NCI-H1105 treated with DMSO at 0.1 percent for 48 hours (cell line): ENCODE results near the gene GJA4.
"Not testable (repeated sequence)": the region's sequence is repeated elsewhere in the genome, so short reads cannot be mapped to it uniquely, and the experiment has no call there.

Source experiments
- DNase-seq: peaks from one replicate; lab custom pipeline; 2025; lab: John Stamatoyannopoulos, UW

Gene GJA4

GRCh38 chr1:34770891-34771504 is 21.8 kb upstream of the GJA4 start:
- DNase-seq: no peak

GRCh38 chr1:34771573-34772371 is 21.0 kb upstream of the GJA4 start:
- DNase-seq: no peak

- not testable (repeated sequence) for DNase-seq
Measured at GRCh38 chr1:34773114-34773513, 19.7 kb upstream of the GJA4 start.

GRCh38 chr1:34774957-34775356 is 17.8 kb upstream of the GJA4 start:
- DNase-seq: no peak

- DNase-seq: no peak
Measured at GRCh38 chr1:34776911-34777310, 15.9 kb upstream of the GJA4 start.

- no peak for DNase-seq
Measured at GRCh38 chr1:34777519-34778321, 15.1 kb upstream of the GJA4 start.

GRCh38 chr1:34778381-34778780 is 14.4 kb upstream of the GJA4 start:
- no peak for DNase-seq

GRCh38 chr1:34779005-34779404 is 13.8 kb upstream of the GJA4 start:
- no peak for DNase-seq

GRCh38 chr1:34779526-34779925 is 13.3 kb upstream of the GJA4 start:
- no peak for DNase-seq

GRCh38 chr1:34779962-34780361 is 12.8 kb upstream of the GJA4 start:
- no peak for DNase-seq

GRCh38 chr1:34780528-34780927 is 12.3 kb upstream of the GJA4 start:
- no peak for DNase-seq

- no peak for DNase-seq
Measured at GRCh38 chr1:34781071-34781843, 11.5 kb upstream of the GJA4 start, which contains the start of gene GJB3. Gene GJB3 (plus strand): TSS chr1:34781214. CDS start chr1:34784763, 3,549 bp downstream.

- no peak for DNase-seq
Measured at GRCh38 chr1:34781844-34782391, 10.9 kb upstream of the GJA4 start.

GRCh38 chr1:34784751-34785221 is 8.0 kb upstream of the GJA4 start:
- DNase-seq: no peak

- DNase-seq: no peak
Measured at GRCh38 chr1:34785231-34785874, 7.4 kb upstream of the GJA4 start.

GRCh38 chr1:34785875-34786470 is 6.8 kb upstream of the GJA4 start:
- DNase-seq: no peak

- peak; percentile 75 for DNase-seq
Measured at GRCh38 chr1:34786521-34787325, 6.1 kb upstream of the GJA4 start.

- DNase-seq: no peak
Measured at GRCh38 chr1:34787461-34788420, 5.1 kb upstream of the GJA4 start.

- DNase-seq: no peak
Measured at GRCh38 chr1:34790985-34791384, 1.8 kb upstream of the GJA4 start.
